IMR-90 (cell line): Measurements from ENCODE around the gene GRIA3. TPM values are rescaled to one million over a fixed set of nuclear protein-coding genes. Genes with fewer than 3 reads are reported as not detected.

Source experiments
- ATAC-seq: fragments of 200-7000 bp; cut with Tn5 transposase; 2 replicates; pipeline ENCODE4 v1.9.1; 2020; ENCODE audit warnings: low read depth, mild to moderate bottlenecking, moderate library complexity
- BruUV-seq: library from RNA; stranded (reverse); fragments of 400-500 nt; replicated peaks from 2 replicates; lab custom pipeline; 2021; lab: Mats Ljungman, UMichigan
- CTCF ChIA-PET: fragments of 300-600 bp; formaldehyde crosslinking; extraction: SDS; loops from one replicate; lab custom pipeline; 2021; ENCODE audit warnings: antibody characterized with exemption; lab: Yijun Ruan, JAX
- POLR2A ChIA-PET: fragments of 300-600 bp; sonication (Branson Sonifier 250); formaldehyde crosslinking; loops from one replicate; lab custom pipeline; 2022; ENCODE audit warnings: antibody characterized with exemption; ENCODE audit not compliant: unreplicated experiment; lab: Charles Lee
- DNase-seq: peaks from one replicate; pipeline ENCODE4 v3.0.0; 2013
- H2AFZ ChIP-seq: replicated peaks from 2 replicates; pipeline ENCODE3; 2013; ENCODE audit warnings: low read length, mild to moderate bottlenecking; ENCODE audit not compliant: poor library complexity
- H2AK5ac ChIP-seq: 2 replicates; pipeline ENCODE4 v1.6.1; 2013; ENCODE audit warnings: low read depth, low read length, inconsistent platforms
- H2AK9ac ChIP-seq: replicated peaks from 2 replicates; pipeline ENCODE3; 2013; ENCODE audit warnings: mild to moderate bottlenecking, low read depth, low read length, moderate library complexity; ENCODE audit not compliant: poor library complexity
- H2BK120ac ChIP-seq: 2 replicates; pipeline ENCODE4 v1.6.1; 2013; ENCODE audit warnings: low read depth, low read length, inconsistent platforms
- H2BK15ac ChIP-seq: 3 replicates; pipeline ENCODE4 v1.6.1; 2013; ENCODE audit warnings: low read depth, low read length, inconsistent platforms
- H2BK20ac ChIP-seq: 2 replicates; pipeline ENCODE4 v1.6.1; 2013; ENCODE audit warnings: low read depth, mild to moderate bottlenecking, inconsistent platforms, low read length, moderate library complexity
- H2BK5ac ChIP-seq: 2 replicates; pipeline ENCODE4 v1.6.1; 2013; ENCODE audit warnings: mild to moderate bottlenecking, low read depth, low read length, inconsistent platforms; ENCODE audit not compliant: poor library complexity, severe bottlenecking
- H3K14ac ChIP-seq: replicated peaks from 2 replicates; pipeline ENCODE4 v1.6.1; 2013; ENCODE audit warnings: low read depth, low read length, inconsistent platforms
- H3K18ac ChIP-seq: 2 replicates; pipeline ENCODE4 v1.6.1; 2013; ENCODE audit warnings: low read depth, low read length, control low read depth
- H3K23ac ChIP-seq: 2 replicates; pipeline ENCODE4 v1.6.1; 2013; ENCODE audit warnings: low read depth, low read length, inconsistent platforms
- H3K27ac ChIP-seq: 2 replicates; pipeline ENCODE4 v1.5.1; 2013; ENCODE audit warnings: mild to moderate bottlenecking, control low read depth, low read length; ENCODE audit not compliant: insufficient read depth
- H3K27me3 ChIP-seq: 2 replicates; pipeline ENCODE4 v1.6.1; 2013; ENCODE audit warnings: low read length; ENCODE audit not compliant: control insufficient read depth, insufficient read depth
- H3K36me3 ChIP-seq: 2 replicates; pipeline ENCODE4 v1.6.1; 2013; ENCODE audit warnings: low read length, mixed read lengths; ENCODE audit not compliant: control insufficient read depth, insufficient read depth
- H3K4ac ChIP-seq: 2 replicates; pipeline ENCODE4 v1.6.1; 2013; ENCODE audit warnings: low read depth, low read length, inconsistent platforms
- H3K4me1 ChIP-seq: 2 replicates; pipeline ENCODE4 v1.6.1; 2013; ENCODE audit warnings: low read length, mixed read lengths; ENCODE audit not compliant: control insufficient read depth, insufficient read depth
- H3K4me2 ChIP-seq: 2 replicates; pipeline ENCODE4 v1.6.1; 2013; ENCODE audit warnings: low read depth, mild to moderate bottlenecking, control low read depth, low read length, moderate library complexity
- H3K4me3 ChIP-seq: 2 replicates; pipeline ENCODE4 v1.5.1; 2013; ENCODE audit warnings: low read depth, mild to moderate bottlenecking, control low read depth, low read length, moderate library complexity; ENCODE audit not compliant: insufficient read depth
- H3K56ac ChIP-seq: 2 replicates; pipeline ENCODE4 v1.6.1; 2013; ENCODE audit warnings: low read length, inconsistent platforms; ENCODE audit not compliant: insufficient read depth; ENCODE audit errors: extremely low read depth
- H3K79me1 ChIP-seq, 2 experiments: 2 replicates each; pipeline ENCODE4 v1.6.1; 2013; ENCODE audit warnings: low read length in 2 of 2, inconsistent platforms in 1 of 2, low read depth in 1 of 2
- H3K9ac ChIP-seq: 2 replicates; pipeline ENCODE4 v1.6.1; 2013; ENCODE audit warnings: low read depth, low read length, control low read depth
- H3K9me1 ChIP-seq: 2 replicates; pipeline ENCODE4 v1.6.1; 2013; ENCODE audit warnings: low read length, inconsistent platforms; ENCODE audit not compliant: insufficient read depth
- H3K9me3 ChIP-seq: 2 replicates; pipeline ENCODE4 v1.6.1; 2013; ENCODE audit warnings: low read length; ENCODE audit not compliant: control insufficient read depth, insufficient read depth
- H4K20me1 ChIP-seq: 2 replicates; pipeline ENCODE4 v1.6.1; 2013; ENCODE audit warnings: low read length, inconsistent platforms; ENCODE audit not compliant: insufficient read depth
- H4K5ac ChIP-seq: 2 replicates; pipeline ENCODE4 v1.6.1; 2013; ENCODE audit warnings: mild to moderate bottlenecking, low read depth, low read length, control low read depth
- H4K8ac ChIP-seq, 2 experiments: 2 replicates each; pipeline ENCODE4 v1.6.1; 2013; ENCODE audit warnings: low read depth in 2 of 2, low read length in 2 of 2, control low read depth in 1 of 2, inconsistent platforms in 1 of 2
- H4K91ac ChIP-seq: 2 replicates; pipeline ENCODE4 v1.6.1; 2013; ENCODE audit warnings: low read depth, low read length, inconsistent platforms; ENCODE audit not compliant: insufficient read depth
- CTCF ChIP-seq: conservative IDR thresholded peaks from 2 replicates; pipeline ENCODE4 v1.5.1; 2012; ENCODE audit warnings: mild to moderate bottlenecking, low read depth, low read length, improper control_type of control experiment
- FOS ChIP-seq: fragments of 150-350 bp; IDR thresholded peaks from 2 replicates; pipeline ENCODE4 v1.6.1; 2016; ENCODE audit warnings: low read depth, low read length
- MAFK ChIP-seq: IDR thresholded peaks from 2 replicates; pipeline ENCODE4 v1.6.1; 2012; ENCODE audit warnings: low read depth, low read length, improper control_type of control experiment
- SMC3 ChIP-seq: fragments of 150-350 bp; IDR thresholded peaks from 2 replicates; pipeline ENCODE4 v1.6.1; 2016; ENCODE audit warnings: low read depth, mild to moderate bottlenecking, antibody characterized with exemption, low read length, moderate library complexity
- dilution Hi-C: fragments of 300-500 bp; cut with HindIII; formaldehyde crosslinking; loops from one replicate; pipeline ENCODE4 v1.14.3; 2018; ENCODE audit warnings: low sequenced_read_pairs; ENCODE audit not compliant: unreplicated experiment
- in situ Hi-C: fragments of 300-500 bp; cut with MboI; formaldehyde crosslinking; loops from 3 replicates; pipeline ENCODE4 v1.14.3; 2019; ENCODE audit warnings: low sequenced_read_pairs, inconsistent platforms, mixed read lengths
- intact Hi-C: fragments of 100-400 bp; cut with micrococcal nuclease; formaldehyde crosslinking; loops from 2 replicates; pipeline ENCODE4 v1.10.0; 2022
- polyA plus RNA-seq, 3 experiments: library from polyadenylated mRNA; depleted of rRNA; stranded (reverse); fragments of >200 nt; gene quantifications; 2 replicates each; pipeline ENCODE4 v1.2.3, GENCODE V29; 2012; ENCODE audit warnings: low replicate concordance in 1 of 3
- total RNA-seq: library from RNA; depleted of rRNA; stranded (reverse); fragments of >200 nt; gene quantifications from 2 replicates; pipeline ENCODE4 v1.2.3, GENCODE V29; 2012
- TF ChIP-seq, protein P1 (sequence below): fragments of 150-350 bp; IDR thresholded peaks from 2 replicates; pipeline ENCODE4 v1.6.1; 2017; ENCODE audit warnings: mild to moderate bottlenecking, antibody characterized with exemption, low read length, low read depth
- TF ChIP-seq, protein P2 (sequence below): fragments of 150-350 bp; IDR thresholded peaks from 2 replicates; pipeline ENCODE4 v1.6.1; 2016; ENCODE audit warnings: low read depth, mild to moderate bottlenecking, low read length, moderate library complexity, borderline replicate concordance

The GRIA3 gene
- total and polyA plus RNA-seq, 2 of the 4 experiments (the other 2 are of a cell fraction): not detected

GRCh38 chrX:123223859-123224258 lies 39.8 kb downstream of the GRIA3 start:
- Histone ChIP-seq H2AK9ac (no peak overlapping the region), H3K56ac (no peak overlapping the region), H3K4ac (no peak overlapping the region), H3K23ac (no peak overlapping the region), H2BK5ac (no peak overlapping the region), H3K9me3 (no peaks in the 10 kb centered on the region), H2AK5ac (no peak overlapping the region), H3K36me3 (no peaks in the 10 kb centered on the region), H4K91ac (no peak overlapping the region), H3K18ac (no peak overlapping the region), H2BK120ac (no peak overlapping the region), H3K4me3 (no peak overlapping the region), H3K9me1 (no peaks in the 10 kb centered on the region), H3K14ac (no peak overlapping the region), H3K4me1 (no peaks in the 10 kb centered on the region), H3K9ac (no peak overlapping the region), H3K4me2 (no peak overlapping the region), H4K8ac (no peak overlapping the region), H2AFZ (no peak overlapping the region), H3K79me1 (no peaks in the 10 kb centered on the region), H2BK15ac (no peak overlapping the region), H4K20me1 (no peaks in the 10 kb centered on the region), H2BK20ac (no peak overlapping the region), H4K5ac (no peak overlapping the region), H3K27me3 (no peaks in the 10 kb centered on the region), H3K27ac (no peak overlapping the region)
- CTCF ChIA-PET: no interaction called here
- TF ChIP-seq FOS (no peak), CTCF (no peak), SMC3 (no peak), MAFK (no peak)
- TF ChIP-seq, protein P1, sequence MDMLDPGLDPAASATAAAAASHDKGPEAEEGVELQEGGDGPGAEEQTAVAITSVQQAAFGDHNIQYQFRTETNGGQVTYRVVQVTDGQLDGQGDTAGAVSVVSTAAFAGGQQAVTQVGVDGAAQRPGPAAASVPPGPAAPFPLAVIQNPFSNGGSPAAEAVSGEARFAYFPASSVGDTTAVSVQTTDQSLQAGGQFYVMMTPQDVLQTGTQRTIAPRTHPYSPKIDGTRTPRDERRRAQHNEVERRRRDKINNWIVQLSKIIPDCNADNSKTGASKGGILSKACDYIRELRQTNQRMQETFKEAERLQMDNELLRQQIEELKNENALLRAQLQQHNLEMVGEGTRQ: no peak
- TF ChIP-seq, protein P2, sequence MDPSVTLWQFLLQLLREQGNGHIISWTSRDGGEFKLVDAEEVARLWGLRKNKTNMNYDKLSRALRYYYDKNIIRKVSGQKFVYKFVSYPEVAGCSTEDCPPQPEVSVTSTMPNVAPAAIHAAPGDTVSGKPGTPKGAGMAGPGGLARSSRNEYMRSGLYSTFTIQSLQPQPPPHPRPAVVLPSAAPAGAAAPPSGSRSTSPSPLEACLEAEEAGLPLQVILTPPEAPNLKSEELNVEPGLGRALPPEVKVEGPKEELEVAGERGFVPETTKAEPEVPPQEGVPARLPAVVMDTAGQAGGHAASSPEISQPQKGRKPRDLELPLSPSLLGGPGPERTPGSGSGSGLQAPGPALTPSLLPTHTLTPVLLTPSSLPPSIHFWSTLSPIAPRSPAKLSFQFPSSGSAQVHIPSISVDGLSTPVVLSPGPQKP: no peak
- no TSS peak for BruUV-seq
- dilution Hi-C loops (no loop called here), intact Hi-C loops (no loop called here), in situ Hi-C loops (no loop called here)
- POLR2A ChIA-PET: no interaction called here
- DNase-seq: no peak
- no peak for ATAC-seq
